GM19099 (cell line): ENCODE data around the gene CCDC160.

Experiments used
- POLR2A ChIP-seq: IDR thresholded peaks from 3 replicates; pipeline ENCODE4 v1.6.1; 2011; ENCODE audit warnings: low read depth; ENCODE audit not compliant: insufficient read length; ENCODE audit errors: extremely low read depth

CCDC160 gene

DNA sequence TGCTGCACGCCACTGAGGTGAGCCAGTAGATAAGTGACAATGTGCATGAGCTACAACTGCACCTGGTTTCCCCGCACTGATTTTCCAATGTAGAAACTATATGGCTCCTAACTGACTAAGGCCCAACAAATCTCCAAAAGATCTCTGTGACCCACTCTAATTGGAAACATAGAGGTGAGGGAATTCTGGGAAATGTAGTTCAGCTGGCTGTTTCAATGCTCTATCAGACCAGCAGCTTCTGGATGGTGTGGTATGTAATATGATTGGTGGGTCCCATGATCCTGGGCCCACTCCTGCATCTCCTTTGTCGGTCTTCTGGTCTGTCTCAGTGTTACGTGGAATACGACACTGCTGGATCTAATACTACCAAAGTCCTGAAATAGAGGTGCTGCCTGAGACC, 18.6 kb downstream of the CCDC160 start:
- no peak for TF ChIP-seq POLR2A

DNA sequence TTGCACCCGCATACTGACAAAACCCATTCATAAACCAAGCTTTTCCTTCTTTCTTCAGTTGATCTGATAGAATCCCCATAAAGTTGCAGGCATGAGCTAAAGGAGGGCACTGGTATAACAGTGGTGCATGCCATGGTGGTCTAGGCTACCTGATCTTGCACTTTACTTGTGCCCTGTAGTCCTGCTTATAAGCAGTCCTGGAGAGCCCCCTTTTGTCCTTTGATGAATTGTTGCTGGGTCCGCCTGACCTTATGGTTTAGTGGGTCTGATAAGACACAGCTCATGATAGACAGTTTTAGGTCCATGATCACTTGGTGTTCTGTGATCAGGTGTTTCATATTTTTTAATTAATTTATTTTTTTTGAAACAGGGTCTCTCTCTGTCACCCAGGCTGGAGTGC, 19.7 kb downstream of the CCDC160 start:
- TF ChIP-seq POLR2A = no peak

DNA sequence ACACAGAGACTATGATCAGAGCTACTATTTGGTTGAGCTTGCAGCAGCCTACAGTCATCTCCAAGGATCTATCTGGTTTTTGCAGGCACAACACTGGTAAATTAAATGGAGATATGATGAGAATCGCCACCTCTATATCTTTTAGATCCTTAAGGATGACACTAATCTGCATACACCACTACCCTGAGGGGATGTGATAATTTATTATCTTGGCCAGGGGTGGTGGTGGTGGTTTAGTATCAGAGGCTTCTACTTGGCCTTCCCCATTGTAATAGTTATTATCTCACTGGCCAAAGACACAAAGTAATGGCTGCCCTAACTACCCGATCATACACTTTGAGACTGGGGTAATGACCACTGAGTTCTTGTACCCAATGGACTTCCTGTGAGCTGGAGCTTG, 21.2 kb downstream of the CCDC160 start:
- TF ChIP-seq POLR2A = no peak

DNA sequence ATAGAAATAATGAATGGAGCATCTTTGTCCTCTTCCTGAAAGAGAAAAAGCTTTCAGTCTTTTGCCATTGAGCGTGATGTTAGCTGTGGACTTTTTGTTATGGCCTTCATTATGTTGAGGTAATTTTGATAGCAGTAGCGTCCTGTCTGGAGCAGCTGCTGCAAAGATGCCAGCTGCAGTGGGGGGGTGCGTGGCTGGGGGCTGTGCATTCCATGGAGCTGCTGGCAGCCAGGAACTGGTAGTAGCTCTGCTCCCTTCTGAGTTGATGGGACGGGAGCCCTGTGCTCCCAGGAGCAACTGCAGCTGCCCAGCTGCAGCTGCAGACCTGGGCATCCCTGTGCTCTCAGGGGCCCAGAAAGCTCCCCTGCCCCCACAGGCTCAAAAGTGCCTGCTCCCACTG, 50.4 kb downstream of the CCDC160 start:
- no peak for TF ChIP-seq POLR2A

DNA sequence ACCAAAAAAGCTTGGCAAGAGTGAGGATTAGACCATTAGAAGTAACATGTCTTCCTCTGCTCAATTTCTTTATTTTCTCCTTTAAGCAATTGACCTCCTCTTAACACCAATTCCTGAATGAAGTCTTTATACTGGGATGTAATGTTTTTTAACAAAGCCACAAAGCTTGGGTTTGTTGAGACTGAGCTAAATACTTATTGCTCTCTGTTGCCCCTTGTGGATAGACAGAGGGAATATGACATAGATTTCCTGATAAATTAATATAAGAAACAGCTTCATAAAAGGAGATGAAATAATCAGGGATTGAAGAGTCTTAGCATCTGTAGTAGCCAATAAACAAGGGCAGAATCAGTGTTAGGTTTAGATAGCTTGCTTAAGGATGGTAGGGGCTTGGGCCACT, 57.6 kb downstream of the CCDC160 start:
- no peak for TF ChIP-seq POLR2A
